Parathyroid adenoma (tissue), 2 donors: ENCODE data around the gene SPAG9.

Experiments used
- H2AFZ ChIP-seq: fragments of 300-600 bp; sonication (generic); one replicate; pipeline ENCODE4 v1.7.0; 2017; ENCODE audit warnings: antibody characterized with exemption, mild to moderate bottlenecking
- H3K27ac ChIP-seq: fragments of 300-600 bp; sonication (generic); one replicate; pipeline ENCODE4 v1.7.0; 2017
- H3K27me3 ChIP-seq: fragments of 300-600 bp; sonication (generic); one replicate; pipeline ENCODE4 v1.7.0; 2017; ENCODE audit warnings: low read length; ENCODE audit not compliant: control insufficient read depth, insufficient read depth
- H3K36me3 ChIP-seq: fragments of 300-600 bp; sonication (generic); one replicate; pipeline ENCODE4 v1.7.0; 2017; ENCODE audit warnings: low read length; ENCODE audit not compliant: control insufficient read depth, insufficient read depth
- H3K4me1 ChIP-seq: fragments of 300-600 bp; sonication (generic); one replicate; pipeline ENCODE4 v1.7.0; 2017; ENCODE audit warnings: control low read depth
- H3K4me2 ChIP-seq: fragments of 300-600 bp; sonication (generic); one replicate; pipeline ENCODE4 v1.7.0; 2017; ENCODE audit warnings: low read length
- H3K4me3 ChIP-seq: fragments of 300-600 bp; sonication (generic); one replicate; pipeline ENCODE4 v1.7.0; 2017; ENCODE audit warnings: low read depth, low read length
- H3K79me2 ChIP-seq: fragments of 300-600 bp; sonication (generic); one replicate; pipeline ENCODE4 v1.7.0; 2017; ENCODE audit warnings: control low read depth
- H3K9ac ChIP-seq: fragments of 300-600 bp; sonication (generic); one replicate; pipeline ENCODE4 v1.7.0; 2017; ENCODE audit warnings: mild to moderate bottlenecking
- H3K9me3 ChIP-seq: fragments of 300-600 bp; sonication (generic); one replicate; pipeline ENCODE4 v1.7.0; 2017; ENCODE audit warnings: low read length; ENCODE audit not compliant: control insufficient read depth
- CTCF ChIP-seq: fragments of 300-600 bp; sonication (generic); IDR thresholded peaks from one replicate; pipeline ENCODE4 v1.7.0; 2017; ENCODE audit warnings: antibody characterized with exemption, mild to moderate bottlenecking
- donor health status: primary hyperparathyroidism.

The SPAG9 gene

GRCh38 chr17:50977487-50978159, 143.0 kb downstream of the SPAG9 start:
- H3K9me3 ChIP-seq, result no peaks in the 10 kb centered on the region
- TF ChIP-seq CTCF, result no peak
- H3K4me2 ChIP-seq, result no peak overlapping the region
- H3K4me1 ChIP-seq, result no peaks in the 10 kb centered on the region
- H3K36me3 ChIP-seq, result no peaks in the 10 kb centered on the region
- H2AFZ ChIP-seq, result no peak overlapping the region
- peak overlapping the region; percentile 50 for H3K27ac ChIP-seq
- H3K27me3 ChIP-seq, result no peaks in the 10 kb centered on the region
- no peak overlapping the region for H3K4me3 ChIP-seq
- H3K79me2 ChIP-seq, result no peaks in the 10 kb centered on the region
- H3K9ac ChIP-seq, result no peak overlapping the region

- no peaks in the 10 kb centered on the region for H3K79me2 ChIP-seq
- H3K9ac ChIP-seq, result no peak overlapping the region
- no peaks in the 10 kb centered on the region for H3K9me3 ChIP-seq
- no peaks in the 10 kb centered on the region for H3K27me3 ChIP-seq
- no peak for TF ChIP-seq CTCF
- H3K4me2 ChIP-seq, result no peak overlapping the region
- H3K36me3 ChIP-seq, result no peaks in the 10 kb centered on the region
- H3K4me3 ChIP-seq, result no peak overlapping the region
- no peaks in the 10 kb centered on the region for H3K4me1 ChIP-seq
- H3K27ac ChIP-seq, result peak overlapping the region; percentile 50
- no peak overlapping the region for H2AFZ ChIP-seq
These were observed 143.7 kb downstream of the SPAG9 start for GRCh38 chr17:50976951-50977472.

GRCh38 chr17:50973557-50974494, 146.8 kb downstream of the SPAG9 start:
- H3K27me3 ChIP-seq, result no peaks in the 10 kb centered on the region
- no peaks in the 10 kb centered on the region for H3K4me1 ChIP-seq
- no peak overlapping the region for H2AFZ ChIP-seq
- no peak overlapping the region for H3K4me2 ChIP-seq
- H3K36me3 ChIP-seq, result no peaks in the 10 kb centered on the region
- no peak overlapping the region for H3K4me3 ChIP-seq
- no peak overlapping the region for H3K9ac ChIP-seq
- TF ChIP-seq CTCF, result no peak
- H3K9me3 ChIP-seq, result no peaks in the 10 kb centered on the region
- H3K27ac ChIP-seq, result no peak overlapping the region
- H3K79me2 ChIP-seq, result peaks cover 5% of the 10 kb centered on the region

GRCh38 chr17:50972577-50972976, 148.1 kb downstream of the SPAG9 start:
- peaks cover 5% of the 10 kb centered on the region for H3K79me2 ChIP-seq
- no peaks in the 10 kb centered on the region for H3K4me1 ChIP-seq
- H3K4me2 ChIP-seq, result no peak overlapping the region
- no peak overlapping the region for H3K9ac ChIP-seq
- H3K4me3 ChIP-seq, result no peak overlapping the region
- no peak overlapping the region for H2AFZ ChIP-seq
- H3K9me3 ChIP-seq, result no peaks in the 10 kb centered on the region
- no peak for TF ChIP-seq CTCF
- H3K36me3 ChIP-seq, result no peaks in the 10 kb centered on the region
- no peaks in the 10 kb centered on the region for H3K27me3 ChIP-seq
- H3K27ac ChIP-seq, result no peak overlapping the region
